ENCODE data around the gene SEPTIN10. TPM values are rescaled to one million over a fixed set of nuclear protein-coding genes. Genes with fewer than 3 reads are reported as not detected.

Gene SEPTIN10
- total and polyA plus RNA-seq, 9 of the 15 experiments (the other 6 are each of a cell fraction or from before 2014, with no cell fraction given), result 0.40 TPM; not detected in 8

DNA sequence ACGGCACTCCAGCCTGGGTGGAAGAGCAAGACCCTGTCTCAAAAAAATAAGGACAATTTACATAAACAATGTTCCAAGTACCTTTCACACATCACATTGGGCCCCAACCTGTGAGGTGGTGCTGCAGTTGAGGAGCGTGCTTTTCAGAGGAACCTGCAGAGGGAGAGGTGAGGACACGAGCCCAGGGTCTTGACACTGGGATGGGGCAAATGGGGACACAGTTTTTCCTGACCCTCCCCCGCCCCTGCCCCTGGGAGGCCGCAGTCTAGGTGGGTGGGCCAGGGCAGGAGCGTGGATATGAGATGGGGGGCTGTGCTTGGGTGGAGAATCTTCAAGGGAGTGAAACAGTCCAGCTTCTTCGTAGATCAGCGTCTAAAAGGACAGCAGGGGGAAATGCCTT, 112.9 kb downstream of the SEPTIN10 start:
- ATAC-seq (no peak), FAIRE-seq (no peak), DNase-seq (ENCODE audit: extremely low read depth in 1 of 4, low spot score in 3 of 4) (no peak)
- Histone ChIP-seq H3K9me3 (replicated peaks; ENCODE audit: control insufficient read depth, insufficient read depth, low read depth, low read length) (no peaks in the 10 kb centered on the region), H3K4me1 (replicated peaks in 1 of 2; ENCODE audit: control insufficient read depth in 2 of 2, insufficient read depth in 2 of 2, low read length in 2 of 2) (no peaks in the 10 kb centered on the region), H3K79me2 (ENCODE audit: control insufficient read depth, insufficient read depth, low read length) (no peaks in the 10 kb centered on the region), H3K4me3 (no peak overlapping the region), H2AFZ (ENCODE audit: low read depth, low read length) (no peak overlapping the region), H3K4me2 (ENCODE audit: insufficient read depth, low read length) (no peak overlapping the region), H3K27ac (ENCODE audit: extremely low read depth, low read depth, low read length) (no peak overlapping the region), H4K20me1 (replicated peaks; ENCODE audit: control insufficient read depth, insufficient read depth, low read length) (no peaks in the 10 kb centered on the region), H3K9me1 (ENCODE audit: control insufficient read depth, insufficient read depth, low read length) (no peaks in the 10 kb centered on the region), H3K9ac (ENCODE audit: insufficient read depth in 1 of 2, low read depth in 2 of 2, low read length in 2 of 2) (no peak overlapping the region), H3K27me3 (ENCODE audit: control insufficient read depth in 2 of 2, insufficient read depth in 2 of 2, low read length in 2 of 2) (peaks cover 6 to 50% of the 10 kb centered on the region in 2 experiments; a peak in 4 of 5 replicates), H3K36me3 (ENCODE audit: control insufficient read depth, insufficient read depth, low read length) (no peaks in the 10 kb centered on the region)
- TF ChIP-seq, protein P1, sequence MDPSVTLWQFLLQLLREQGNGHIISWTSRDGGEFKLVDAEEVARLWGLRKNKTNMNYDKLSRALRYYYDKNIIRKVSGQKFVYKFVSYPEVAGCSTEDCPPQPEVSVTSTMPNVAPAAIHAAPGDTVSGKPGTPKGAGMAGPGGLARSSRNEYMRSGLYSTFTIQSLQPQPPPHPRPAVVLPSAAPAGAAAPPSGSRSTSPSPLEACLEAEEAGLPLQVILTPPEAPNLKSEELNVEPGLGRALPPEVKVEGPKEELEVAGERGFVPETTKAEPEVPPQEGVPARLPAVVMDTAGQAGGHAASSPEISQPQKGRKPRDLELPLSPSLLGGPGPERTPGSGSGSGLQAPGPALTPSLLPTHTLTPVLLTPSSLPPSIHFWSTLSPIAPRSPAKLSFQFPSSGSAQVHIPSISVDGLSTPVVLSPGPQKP (CRISPR knock-in tag; IDR thresholded peaks at IDR 0.05), result no peak
- TF ChIP-seq SIRT6 (IDR thresholded peaks at IDR 0.05; ENCODE audit: low read depth, low read length), result no peak
- no TSS peak for BruUV-seq (replicated peaks)
- intact Hi-C loops (cut with micrococcal nuclease), result no loop called here
- ChIA-PET POLR2A (interaction anchor here (0.7 kb wide), 1 partner anchor 15 kb away, joined by 3 read pairs; no protein-coding TSS in a partner anchor), CTCF (ENCODE audit: low intra/inter-chr PET ratio) (no interaction called here)
- in situ Hi-C loops (cut with MboI), result loop anchor here (10.0 kb wide), 1 partner anchor 376 kb away; the partner anchor contains the start of gene SH3RF3
- WGBS (ENCODE audit: insufficient coverage, low coverage, missing lambda C conversion rate), result 0% methylated on average over 7 of the region's 8 CpGs

DNA sequence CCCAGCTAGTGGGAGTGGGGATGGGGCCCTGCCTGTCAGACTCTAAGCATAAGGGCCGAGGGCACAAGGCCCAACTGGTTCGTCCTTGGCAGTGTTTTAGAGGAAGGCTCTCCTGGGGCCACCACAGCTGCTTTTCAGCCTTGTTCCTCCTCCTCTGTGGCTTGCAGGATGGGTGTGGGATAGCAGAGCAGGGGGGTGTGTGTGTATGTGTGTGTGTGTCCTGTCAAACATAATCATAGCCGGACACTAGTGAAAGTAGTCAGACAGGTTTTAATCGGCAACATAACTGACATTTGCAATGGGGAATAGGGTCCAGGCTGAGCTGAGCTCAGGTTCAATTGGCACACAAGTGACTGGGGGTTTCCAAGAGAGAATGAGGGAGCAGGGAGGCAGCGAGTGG, 114.2 kb downstream of the SEPTIN10 start:
- H3K9ac ChIP-seq (ENCODE audit: insufficient read depth in 1 of 2, low read depth in 2 of 2, low read length in 2 of 2), result no peak overlapping the region
- intact Hi-C loops (cut with micrococcal nuclease) (no loop called here), in situ Hi-C loops (cut with MboI) (no loop called here)
- ChIA-PET CTCF (ENCODE audit: low intra/inter-chr PET ratio) (no interaction called here), POLR2A (no interaction called here)
- H3K27me3 ChIP-seq (ENCODE audit: control insufficient read depth in 2 of 2, insufficient read depth in 2 of 2, low read length in 2 of 2), result peaks cover 6 to 43% of the 10 kb centered on the region in 2 experiments; a peak in 4 of 5 replicates
- no peak overlapping the region for H2AFZ ChIP-seq (ENCODE audit: low read depth, low read length)
- H4K20me1 ChIP-seq (replicated peaks; ENCODE audit: control insufficient read depth, insufficient read depth, low read length), result no peaks in the 10 kb centered on the region
- no peaks in the 10 kb centered on the region for H3K4me1 ChIP-seq (replicated peaks in 1 of 2; ENCODE audit: control insufficient read depth in 2 of 2, insufficient read depth in 2 of 2, low read length in 2 of 2)
- no peak overlapping the region for H3K4me2 ChIP-seq (ENCODE audit: insufficient read depth, low read length)
- no TSS peak for BruUV-seq (replicated peaks)
- H3K36me3 ChIP-seq (ENCODE audit: control insufficient read depth, insufficient read depth, low read length), result no peaks in the 10 kb centered on the region
- no peak for TF ChIP-seq JUND (IDR thresholded peaks at IDR 0.05; ENCODE audit: borderline replicate concordance, low read depth, low read length)
- no peak for TF ChIP-seq JUND (tag; IDR thresholded peaks at IDR 0.05; ENCODE audit: borderline replicate concordance, low read depth, low read length)
- TF ChIP-seq ZNF239 (CRISPR knock-in tag; IDR thresholded peaks at IDR 0.05), result no peak
- TF ChIP-seq ZNF324 (CRISPR knock-in tag; IDR thresholded peaks at IDR 0.05), result no peak
- TF ChIP-seq HMGN3 (IDR thresholded peaks at IDR 0.05; ENCODE audit: borderline replicate concordance, extremely low read depth, insufficient read length, low read depth, low read length), result no peak
- TF ChIP-seq FOXP1 (CRISPR knock-in tag; IDR thresholded peaks at IDR 0.05), result no peak
- TF ChIP-seq ARID2 (IDR thresholded peaks at IDR 0.05), result no peak
- TF ChIP-seq ETV1 (tag; conservative IDR thresholded peaks at IDR 0.05; ENCODE audit: low read depth), result no peak
- TF ChIP-seq, protein P2, sequence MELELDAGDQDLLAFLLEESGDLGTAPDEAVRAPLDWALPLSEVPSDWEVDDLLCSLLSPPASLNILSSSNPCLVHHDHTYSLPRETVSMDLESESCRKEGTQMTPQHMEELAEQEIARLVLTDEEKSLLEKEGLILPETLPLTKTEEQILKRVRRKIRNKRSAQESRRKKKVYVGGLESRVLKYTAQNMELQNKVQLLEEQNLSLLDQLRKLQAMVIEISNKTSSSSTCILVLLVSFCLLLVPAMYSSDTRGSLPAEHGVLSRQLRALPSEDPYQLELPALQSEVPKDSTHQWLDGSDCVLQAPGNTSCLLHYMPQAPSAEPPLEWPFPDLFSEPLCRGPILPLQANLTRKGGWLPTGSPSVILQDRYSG (tag; conservative IDR thresholded peaks at IDR 0.05; ENCODE audit: low read depth), result no peak
- no peak for TF ChIP-seq HDGF (IDR thresholded peaks at IDR 0.05)
- TF ChIP-seq ZNF3 (CRISPR knock-in tag; IDR thresholded peaks at IDR 0.05), result no peak
- TF ChIP-seq, protein P3, sequence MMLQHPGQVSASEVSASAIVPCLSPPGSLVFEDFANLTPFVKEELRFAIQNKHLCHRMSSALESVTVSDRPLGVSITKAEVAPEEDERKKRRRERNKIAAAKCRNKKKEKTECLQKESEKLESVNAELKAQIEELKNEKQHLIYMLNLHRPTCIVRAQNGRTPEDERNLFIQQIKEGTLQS (IDR thresholded peaks at IDR 0.05), result no peak
- TF ChIP-seq, protein P3 (CRISPR knock-in tag; conservative IDR thresholded peaks at IDR 0.05), result no peak
- H3K9me3 ChIP-seq (replicated peaks; ENCODE audit: control insufficient read depth, insufficient read depth, low read depth, low read length), result no peaks in the 10 kb centered on the region
- no peak overlapping the region for H3K27ac ChIP-seq (ENCODE audit: extremely low read depth, low read depth, low read length)
- no peak overlapping the region for H3K4me3 ChIP-seq
- no peak for DNase-seq (ENCODE audit: extremely low read depth in 1 of 4, low spot score in 3 of 4)
- FAIRE-seq, result no peak
- 2% methylated on average over 5 of the region's 5 CpGs for WGBS (ENCODE audit: insufficient coverage, low coverage, missing lambda C conversion rate)
- ATAC-seq, result no peak
- no peaks in the 10 kb centered on the region for H3K9me1 ChIP-seq (ENCODE audit: control insufficient read depth, insufficient read depth, low read length)
- H3K79me2 ChIP-seq (ENCODE audit: control insufficient read depth, insufficient read depth, low read length), result no peaks in the 10 kb centered on the region

Data from K562 (cell line).